ENCODE results near the gene RPUSD3.
"Not testable (repeated sequence)": the region's sequence is repeated elsewhere in the genome, so short reads cannot be mapped to it uniquely, and the experiment has no call there.

RPUSD3 gene

DNA sequence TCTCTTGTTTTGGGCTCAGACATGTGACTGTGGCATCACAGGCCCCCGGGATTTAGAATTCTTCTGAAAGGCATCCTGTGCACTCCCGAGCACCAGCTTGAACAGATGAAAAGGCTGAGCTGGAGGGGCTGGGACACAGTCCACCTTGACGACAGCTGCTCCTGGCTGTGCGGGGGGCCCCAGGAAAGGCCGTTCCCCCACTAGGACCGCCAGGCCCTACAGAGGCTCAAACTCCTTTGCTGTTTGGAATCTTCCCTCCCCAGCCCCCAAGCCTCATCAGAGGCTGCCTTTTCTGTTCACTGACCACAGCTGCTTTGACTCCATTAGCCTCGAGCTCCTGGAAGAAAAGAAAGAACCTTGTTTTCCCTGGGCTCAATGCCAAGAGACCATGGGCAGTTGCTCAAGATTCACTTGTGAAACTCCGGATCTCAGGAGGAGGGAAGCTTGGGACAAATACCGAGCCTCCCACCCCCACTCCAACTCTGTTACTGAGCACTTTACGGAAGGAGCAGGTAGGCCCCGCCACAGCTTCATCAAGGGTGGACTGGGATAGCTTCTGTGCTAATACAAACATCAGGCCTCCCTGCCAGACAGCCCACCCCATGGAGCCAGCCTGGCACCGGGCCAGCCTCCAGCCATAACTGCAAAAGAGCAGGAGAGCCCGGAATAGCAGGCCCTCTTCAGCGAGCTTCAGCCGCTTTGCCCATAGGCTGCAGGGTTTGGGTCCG lies 20.6 kb upstream of the RPUSD3 start:
- DNase-seq = no peak

- DNase-seq = no peak
These were observed 19.4 kb upstream of the RPUSD3 start for GRCh38 chr3:9863058-9863772.

DNA sequence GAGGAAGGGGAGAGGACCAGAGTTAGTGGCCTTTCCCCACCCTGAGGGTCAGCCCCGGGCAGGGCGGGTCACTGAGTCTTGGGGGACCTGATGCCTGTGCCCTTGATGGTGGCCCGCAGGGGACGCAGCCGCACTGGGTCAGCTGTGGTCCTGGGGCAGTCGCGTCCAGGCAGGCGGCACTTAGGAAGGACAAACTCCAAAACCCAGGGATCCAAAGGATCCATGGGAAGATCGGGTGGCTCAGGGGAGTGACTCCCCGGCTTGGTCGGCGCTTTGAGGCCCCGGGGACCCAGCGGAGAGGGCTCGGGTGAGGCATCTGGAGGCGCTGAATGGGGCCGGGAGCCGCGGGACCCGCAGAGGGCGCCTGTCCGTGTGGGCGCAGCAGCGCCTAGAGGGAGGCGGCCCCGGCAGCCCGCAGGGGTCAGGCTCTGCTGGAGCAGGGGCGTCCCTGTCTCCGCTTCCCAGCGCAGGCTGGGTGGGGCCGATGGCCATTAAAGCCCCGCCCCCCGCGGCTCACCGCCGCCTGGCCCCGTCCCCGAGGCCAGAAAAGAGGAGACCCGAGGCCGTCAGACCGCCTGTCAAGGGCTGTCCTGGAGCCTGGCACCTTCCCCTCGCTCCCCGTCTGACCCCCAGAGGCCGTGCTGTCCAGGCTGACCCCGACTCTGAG lies 18.7 kb upstream of the RPUSD3 start:
- peak in 2 of 6 experiments; percentile 2 to 7 for DNase-seq

DNA sequence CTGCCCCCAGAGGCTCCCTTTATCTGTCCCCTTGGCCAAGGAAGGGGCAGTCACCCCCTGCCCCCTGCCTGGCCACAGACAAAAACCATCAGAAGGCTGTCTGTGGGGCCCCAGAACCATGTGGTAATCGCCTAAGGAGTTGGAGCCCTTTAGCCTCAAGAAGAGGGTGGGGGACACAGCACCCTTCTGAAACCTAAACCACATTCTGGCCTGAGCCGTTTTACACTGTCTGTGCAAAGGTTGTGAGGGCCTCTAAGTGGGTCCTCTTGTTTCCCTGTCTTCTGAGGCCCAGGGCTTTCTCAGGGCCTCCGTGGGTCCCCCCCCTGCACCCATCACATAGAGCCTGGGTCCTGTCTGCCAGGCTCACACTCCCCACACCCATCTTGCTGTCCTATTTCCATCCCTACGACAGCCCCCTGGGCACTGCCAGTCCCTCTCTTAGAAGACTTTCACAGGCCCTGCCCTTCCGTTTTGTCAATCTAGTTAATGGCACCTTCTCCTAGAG lies 17.9 kb upstream of the RPUSD3 start:
- DNase-seq = no peak

DNA sequence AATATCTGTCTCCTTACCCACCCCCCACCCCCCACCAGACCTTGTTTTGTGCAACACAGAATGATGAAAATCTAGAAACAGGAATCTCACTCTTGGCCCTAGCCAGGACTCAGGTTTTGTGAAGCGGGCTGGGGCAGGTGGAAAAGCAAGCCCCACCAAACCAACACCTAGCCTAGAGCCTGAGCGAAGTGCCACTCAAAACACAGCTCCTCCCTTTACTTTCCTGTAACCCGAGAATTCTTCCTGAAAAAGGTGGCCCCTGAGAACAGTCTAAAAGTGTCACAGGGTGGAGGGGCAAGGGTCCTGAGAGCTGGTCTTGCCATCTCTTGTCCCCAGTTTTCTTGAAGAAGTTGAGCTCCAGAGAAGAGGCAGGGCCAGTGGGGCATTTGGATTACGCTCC lies 17.4 kb upstream of the RPUSD3 start:
- no peak for DNase-seq

DNA sequence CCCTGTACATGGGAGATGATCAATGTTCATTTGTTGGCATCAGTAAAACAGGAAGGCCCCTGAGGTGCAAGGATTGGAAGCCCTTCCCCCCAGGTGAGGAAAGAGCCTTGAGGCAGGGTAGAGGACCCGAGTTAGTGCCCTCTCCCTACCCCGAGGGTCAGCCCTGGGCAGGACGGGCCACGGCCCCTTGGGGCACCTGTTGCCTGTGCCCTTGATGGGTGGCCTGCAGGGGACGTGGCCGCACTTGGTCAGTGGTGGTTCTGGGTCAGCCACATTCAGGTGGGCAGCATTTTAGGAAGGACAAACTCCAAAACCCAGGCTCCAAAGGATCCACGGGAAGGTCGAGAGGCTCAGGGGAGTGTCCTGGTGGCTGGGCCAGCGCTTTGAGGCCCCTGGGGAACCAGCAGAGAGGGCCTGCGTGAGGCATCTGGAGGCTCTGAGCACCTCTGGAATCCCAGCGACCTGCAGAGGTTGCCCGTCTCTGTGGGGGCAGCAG lies 15.8 kb upstream of the RPUSD3 start:
- DNase-seq = no peak

GRCh38 chr3:9855594-9855993 lies 11.8 kb upstream of the RPUSD3 start:
- DNase-seq = no peak

DNA sequence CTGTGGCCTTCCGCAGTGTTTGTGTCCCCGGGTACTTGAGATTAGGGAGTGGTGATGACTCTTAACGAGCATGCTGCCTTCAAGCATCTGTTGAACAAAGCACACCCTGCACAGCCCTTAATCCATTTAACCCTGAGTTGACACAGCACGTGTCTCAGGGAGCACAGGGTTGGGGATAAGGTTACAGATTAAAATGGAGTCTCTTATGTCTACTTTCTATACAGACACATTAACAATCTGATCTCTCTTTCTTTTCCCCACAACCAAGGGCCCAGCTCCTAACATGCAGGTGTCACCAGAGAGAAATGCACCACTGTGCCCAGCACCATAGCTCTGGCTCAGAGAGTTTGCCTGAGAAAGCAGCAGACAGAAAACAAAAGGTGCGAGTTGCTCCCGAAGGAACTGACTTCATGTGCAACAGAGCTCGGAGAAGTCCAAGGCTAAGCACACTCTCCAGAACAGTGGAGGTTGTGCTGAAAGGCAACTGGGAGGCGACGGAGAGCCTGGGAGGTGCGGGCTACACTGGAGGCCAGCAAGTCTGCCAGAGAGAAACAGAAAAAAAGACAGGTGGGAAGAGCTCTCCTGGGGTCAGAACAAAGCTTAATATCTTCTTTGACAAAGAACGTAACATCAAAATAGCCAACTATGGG lies 10.6 kb upstream of the RPUSD3 start:
- not testable (repeated sequence) for DNase-seq

- DNase-seq = no peak
These were observed 8.7 kb upstream of the RPUSD3 start for GRCh38 chr3:9852528-9852927.

DNA sequence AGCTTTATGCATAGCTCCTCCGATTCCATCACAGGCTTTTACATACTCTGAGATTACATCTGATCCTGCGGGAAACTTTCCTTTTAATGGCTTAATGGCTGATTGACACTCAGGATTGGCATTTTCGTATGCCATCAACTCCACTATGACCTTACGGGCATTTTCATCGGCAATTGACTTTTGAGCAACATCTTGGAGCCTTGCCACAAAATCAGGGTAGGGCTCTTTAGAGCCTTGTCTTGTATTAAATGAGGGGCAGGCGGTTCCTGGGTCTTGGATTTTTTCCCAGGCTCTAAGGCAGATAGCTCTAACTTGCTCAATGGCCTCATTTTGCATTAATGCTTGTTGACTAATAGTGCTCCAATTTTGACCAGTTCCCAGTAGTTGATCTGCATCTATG lies 8.1 kb upstream of the RPUSD3 start:
- not testable (repeated sequence) for DNase-seq

DNA sequence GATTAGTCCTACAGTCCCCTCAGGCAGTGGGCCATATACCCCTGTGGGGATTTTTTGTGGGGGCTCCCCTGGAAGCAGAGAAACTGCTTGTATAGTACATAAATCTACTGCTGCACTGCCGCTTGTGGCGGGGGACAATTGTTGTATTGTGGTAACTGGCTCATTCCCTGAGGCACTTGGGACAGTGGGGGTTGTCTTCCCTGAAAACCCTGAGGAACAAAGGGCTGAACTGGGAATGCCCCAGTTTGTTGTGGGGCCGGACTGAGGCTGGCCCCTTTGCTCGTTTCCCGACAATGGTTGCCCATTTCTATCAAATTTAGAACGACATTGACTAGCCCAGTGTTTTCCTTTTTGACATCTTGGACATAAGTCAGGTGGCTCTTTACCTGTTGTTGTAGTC lies 7.6 kb upstream of the RPUSD3 start:
- not testable (repeated sequence) for DNase-seq

DNA sequence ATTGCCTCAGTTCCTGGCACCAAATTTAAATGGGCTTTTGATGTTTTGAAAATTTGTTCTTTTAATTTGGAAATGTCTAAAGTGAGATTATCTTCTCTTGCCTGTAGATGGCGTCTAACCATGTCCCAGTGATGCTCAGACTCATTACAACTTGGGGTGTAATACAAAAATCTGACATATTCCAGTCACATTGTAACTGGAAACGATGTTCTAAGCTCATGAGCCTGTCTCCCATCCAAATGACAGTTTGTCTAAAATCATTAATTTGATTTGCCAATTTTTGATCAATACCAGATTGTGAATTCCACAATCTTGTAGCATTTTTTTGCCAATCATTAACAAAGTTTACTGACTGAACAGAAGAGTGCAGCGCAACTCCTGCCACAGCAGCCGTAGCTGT lies 5.1 kb upstream of the RPUSD3 start:
- DNase-seq = peak in 3 of 6 experiments; percentile 6 to 47 (median 31)

DNA sequence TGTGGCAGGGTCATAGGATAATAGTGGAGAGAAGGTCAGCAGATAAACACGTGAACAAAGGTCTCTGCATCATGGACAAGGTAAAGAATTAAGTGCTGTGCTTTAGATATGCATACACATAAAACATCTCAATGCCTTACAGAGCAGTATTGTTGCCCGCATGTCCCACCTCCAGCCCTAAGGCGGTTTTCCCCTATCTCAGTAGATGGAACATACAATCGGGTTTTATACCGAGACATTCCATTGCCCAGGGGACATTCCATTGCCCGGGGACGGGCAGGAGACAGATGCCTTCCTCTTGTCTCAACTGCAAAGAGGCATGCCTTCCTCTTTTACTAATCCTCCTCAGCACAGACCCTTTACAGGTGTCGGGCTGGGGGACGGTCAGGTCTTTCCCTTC lies 4.1 kb upstream of the RPUSD3 start:
- not testable (repeated sequence) for DNase-seq

DNA sequence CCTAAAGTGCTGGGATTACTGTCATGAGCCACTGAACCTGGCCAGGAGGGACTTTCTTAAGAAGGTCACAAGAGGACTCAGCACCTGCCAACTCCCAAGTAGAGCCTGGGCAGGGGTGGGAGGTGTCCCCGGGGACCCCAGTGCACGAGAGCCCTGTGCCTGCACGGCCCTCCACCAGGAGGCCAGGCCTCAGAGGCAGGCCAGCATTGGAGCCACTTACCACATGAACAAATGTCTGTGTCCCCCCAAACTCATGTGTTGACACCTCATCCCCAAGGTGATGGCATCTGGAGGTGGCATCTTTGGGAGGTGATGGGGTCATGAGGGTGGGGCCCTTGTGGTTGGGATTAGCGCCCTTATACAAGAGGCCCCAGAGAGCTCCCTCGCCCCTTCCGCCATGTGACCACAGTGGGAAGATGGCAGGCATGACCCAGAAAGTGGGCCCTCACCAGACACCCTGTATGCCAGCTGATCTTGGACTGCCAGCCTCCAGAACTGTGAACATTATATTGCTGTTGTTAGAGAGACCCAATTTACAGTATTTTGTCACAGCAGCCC lies 3.2 kb upstream of the RPUSD3 start:
- no peak for DNase-seq

DNA sequence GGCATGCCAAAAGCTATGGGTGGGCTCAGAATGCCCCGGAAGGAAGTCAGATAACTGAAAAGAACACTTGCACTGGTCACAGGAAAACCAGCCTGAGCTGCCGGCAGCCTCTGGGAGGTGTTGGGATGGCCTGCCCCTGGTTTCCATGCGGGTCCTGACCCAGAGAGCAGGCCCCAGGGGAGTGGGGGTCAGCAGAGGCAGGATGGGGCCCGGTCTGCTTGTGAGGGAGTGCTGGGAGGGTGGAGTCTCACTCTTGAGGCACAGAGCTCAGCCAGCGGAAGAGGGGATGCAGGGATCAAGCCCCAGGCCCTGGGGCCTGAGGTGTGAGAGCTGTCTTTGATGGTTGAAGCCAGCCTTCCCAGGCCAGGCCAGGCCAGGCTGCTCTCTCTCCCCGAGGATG lies 2.4 kb upstream of the RPUSD3 start:
- no peak for DNase-seq

DNA sequence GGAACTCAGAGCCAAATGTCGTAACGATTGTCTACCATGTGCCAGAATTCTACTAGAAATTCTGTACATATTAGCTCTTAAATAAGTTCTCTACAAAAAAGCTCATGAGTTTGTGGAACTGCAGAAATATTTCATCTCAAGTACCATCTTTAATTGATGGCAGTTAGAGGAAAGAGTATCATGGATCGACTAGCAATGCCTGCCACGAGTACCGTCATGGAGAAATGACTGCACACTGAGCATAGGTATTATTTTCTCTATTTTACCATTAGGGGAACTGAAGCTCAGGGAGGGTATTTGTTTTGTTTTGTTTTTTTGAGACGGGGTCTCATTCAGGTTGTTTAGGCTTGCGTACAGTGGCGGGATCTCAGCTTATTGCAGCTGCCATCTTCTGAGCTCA lies 2.8 kb downstream of the RPUSD3 start:
- no peak for DNase-seq

DNA sequence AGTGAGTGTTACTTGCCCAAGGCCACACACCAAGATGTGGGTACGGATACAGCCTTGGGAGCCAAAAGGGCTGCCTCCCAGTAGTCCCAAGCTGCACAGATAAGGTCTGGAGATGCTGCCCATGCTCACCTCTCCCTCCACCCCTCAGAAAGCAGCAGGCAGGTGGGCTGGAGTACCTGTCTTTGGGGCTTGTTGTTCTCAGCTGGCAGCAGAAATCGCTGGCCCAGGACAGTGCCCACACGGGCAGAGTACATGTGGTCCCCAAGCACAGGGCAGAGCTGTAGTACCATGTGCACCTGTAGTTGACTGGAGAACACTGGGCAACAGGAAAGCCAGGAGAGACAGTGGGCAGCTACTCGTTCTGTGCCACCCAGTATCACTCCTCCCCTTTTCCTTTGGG lies 5.0 kb downstream of the RPUSD3 start:
- no peak for DNase-seq

DNA sequence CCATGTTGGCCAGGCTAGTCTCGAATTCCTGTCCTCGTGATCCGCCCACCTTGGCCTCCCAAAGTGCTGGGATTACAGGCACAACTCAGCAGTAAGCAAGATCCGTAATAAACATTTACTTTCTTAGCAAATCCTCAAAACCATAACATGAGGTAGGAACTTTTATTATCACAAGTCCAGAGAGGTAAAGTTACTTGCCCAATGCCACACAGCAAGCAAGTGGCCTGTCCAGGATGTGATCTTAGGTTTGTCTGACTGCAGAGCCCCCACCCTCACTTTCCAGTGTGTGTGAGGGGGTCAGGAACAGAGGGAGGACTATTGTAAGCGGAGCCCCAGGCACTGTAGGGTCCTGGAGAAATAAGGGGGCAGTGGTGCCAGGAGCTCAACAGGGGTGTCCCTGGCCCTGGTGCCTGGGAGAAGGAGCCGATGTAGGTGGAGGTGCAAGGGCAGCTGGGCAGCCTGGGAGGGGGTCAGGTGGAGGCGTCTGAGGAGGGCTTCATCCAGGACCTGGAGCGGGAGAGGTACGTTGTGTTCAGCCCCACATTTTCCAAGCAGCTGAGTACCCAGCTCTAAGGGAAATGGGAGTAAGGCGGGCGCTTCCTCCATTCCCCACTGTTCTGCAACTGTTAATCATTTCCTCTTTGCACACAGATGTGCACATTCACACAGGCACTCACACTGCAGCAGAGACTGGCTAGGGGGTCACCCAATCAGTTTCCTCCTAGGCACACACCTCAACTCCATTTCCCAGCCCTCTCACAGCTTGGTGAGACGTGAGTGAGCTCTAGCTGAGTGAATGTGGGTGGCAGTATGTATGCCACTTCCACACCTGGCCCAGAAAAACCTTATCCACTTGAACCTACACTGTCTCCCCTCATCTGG lies 5.9 kb downstream of the RPUSD3 start:
- no peak for DNase-seq

DNA sequence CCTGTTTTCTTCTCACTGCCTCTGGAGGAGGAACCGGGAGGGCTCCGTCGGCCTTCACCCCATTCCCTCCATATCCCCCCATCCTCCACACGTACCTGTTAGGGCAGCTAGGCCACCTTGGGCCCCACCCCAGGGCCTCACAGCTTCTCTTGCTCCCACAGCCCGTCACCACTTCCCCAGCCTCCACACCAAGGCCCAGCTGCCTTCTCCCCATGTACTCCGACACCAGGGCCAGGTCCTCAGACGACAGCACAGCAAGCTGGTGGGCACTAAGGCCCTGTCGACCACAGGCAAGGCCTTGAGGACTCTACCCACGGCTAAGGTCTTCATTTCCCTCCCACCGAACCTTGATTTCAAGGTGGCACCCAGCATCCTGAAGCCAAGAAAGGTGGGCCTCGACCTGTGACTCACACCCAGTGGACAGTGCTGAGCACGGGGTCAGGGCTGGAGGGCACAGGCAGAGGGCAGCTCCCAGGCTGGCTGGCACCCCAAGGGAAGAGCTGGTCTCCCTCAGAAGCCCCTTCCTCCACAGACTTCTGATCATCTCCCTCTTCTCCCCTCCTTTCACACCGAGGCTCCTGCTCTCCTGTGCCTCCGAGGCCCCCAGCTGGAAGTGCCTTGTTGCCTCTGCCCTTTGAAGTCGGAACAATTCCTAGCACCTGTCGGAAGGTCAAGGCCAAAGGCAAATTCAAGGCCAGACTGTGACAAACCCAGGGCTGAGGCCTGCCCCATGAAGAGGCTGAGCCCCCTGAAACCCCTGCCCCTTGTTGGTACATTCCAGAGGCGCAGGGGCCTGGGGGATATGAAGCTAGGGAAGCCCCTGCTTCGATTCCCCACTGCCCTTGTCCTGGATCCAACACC lies 9.1 kb downstream of the RPUSD3 start:
- DNase-seq = no peak

GRCh38 chr3:9833078-9833477 lies 10.7 kb downstream of the RPUSD3 start:
- DNase-seq = no peak

DNA sequence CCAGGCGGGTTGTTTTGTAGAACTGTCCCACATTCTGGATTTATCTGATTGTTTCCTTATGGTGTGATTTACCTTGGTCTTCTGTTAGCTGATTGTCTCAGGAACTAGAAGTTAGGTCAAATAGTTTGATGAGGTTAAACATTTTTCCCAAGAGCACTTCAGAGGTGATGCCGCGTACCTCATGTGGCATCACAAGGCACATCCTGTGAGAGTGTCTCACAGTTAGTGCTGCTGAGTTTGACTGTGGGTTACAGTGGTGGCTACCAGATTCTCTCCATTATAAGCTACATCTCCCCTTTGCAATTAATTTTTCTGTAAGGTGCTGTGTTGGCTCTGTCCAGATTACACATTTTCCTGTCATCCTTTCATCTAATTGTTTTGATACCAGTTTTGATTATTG lies 12.6 kb downstream of the RPUSD3 start:
- no peak for DNase-seq
